ENCODE results near the gene UACA. TPM values are rescaled to one million over a fixed set of nuclear protein-coding genes. Genes with fewer than 3 reads are reported as not detected.
"Not testable (repeated sequence)": the region's sequence is repeated elsewhere in the genome, so short reads cannot be mapped to it uniquely, and the experiment has no call there.

The UACA gene
- total RNA-seq, 1 experiment from 2014 or later = 48.2 TPM

- no peak for DNase-seq (ENCODE audit: low read depth)
These were observed 5.7 kb downstream of the UACA start for GRCh38 chr15:70757627-70758026.

GRCh38 chr15:70754862-70755261 is 8.5 kb downstream of the UACA start:
- no peak for DNase-seq (ENCODE audit: low read depth)

- DNase-seq (ENCODE audit: low read depth) = no peak
These were observed 10.1 kb downstream of the UACA start for GRCh38 chr15:70753101-70753829.

- DNase-seq (ENCODE audit: low read depth) = no peak
These were observed 11.1 kb downstream of the UACA start for GRCh38 chr15:70752193-70752635.

- DNase-seq (ENCODE audit: low read depth) = no peak
These were observed 13.0 kb downstream of the UACA start for GRCh38 chr15:70750203-70750869.

GRCh38 chr15:70748281-70748747 is 15.0 kb downstream of the UACA start:
- DNase-seq (ENCODE audit: low read depth) = peak; percentile 50

- not testable (repeated sequence) for DNase-seq (ENCODE audit: low read depth)
These were observed 16.8 kb downstream of the UACA start for GRCh38 chr15:70746598-70746997.

- peak; percentile 93 for DNase-seq (ENCODE audit: low read depth)
These were observed 20.4 kb downstream of the UACA start for GRCh38 chr15:70742928-70743327.

GRCh38 chr15:70741677-70742293 is 21.6 kb downstream of the UACA start:
- peak; percentile 84 for DNase-seq (ENCODE audit: low read depth)

- peak; percentile 85 for DNase-seq (ENCODE audit: low read depth)
These were observed 22.2 kb downstream of the UACA start for GRCh38 chr15:70741107-70741531.

- DNase-seq (ENCODE audit: low read depth) = not testable (repeated sequence)
These were observed 28.3 kb downstream of the UACA start for GRCh38 chr15:70735040-70735439.

- DNase-seq (ENCODE audit: low read depth) = no peak
These were observed 34.2 kb downstream of the UACA start for GRCh38 chr15:70729164-70729563.

- DNase-seq (ENCODE audit: low read depth) = peak; percentile 15
These were observed 36.6 kb downstream of the UACA start for GRCh38 chr15:70726753-70727152.

- DNase-seq (ENCODE audit: low read depth) = no peak
These were observed 39.4 kb downstream of the UACA start for GRCh38 chr15:70723927-70724326.

- DNase-seq (ENCODE audit: low read depth) = no peak
These were observed 40.3 kb downstream of the UACA start for GRCh38 chr15:70723122-70723422.

GRCh38 chr15:70722266-70723121 is 40.9 kb downstream of the UACA start:
- DNase-seq (ENCODE audit: low read depth) = peak; percentile 50

- DNase-seq (ENCODE audit: low read depth) = no peak
These were observed 42.9 kb downstream of the UACA start for GRCh38 chr15:70720228-70721016.

- no peak for DNase-seq (ENCODE audit: low read depth)
These were observed 46.0 kb downstream of the UACA start for GRCh38 chr15:70717237-70717793.

GRCh38 chr15:70715840-70716485 is 47.4 kb downstream of the UACA start:
- peak; percentile 51 for DNase-seq (ENCODE audit: low read depth)

GRCh38 chr15:70714565-70714964 is 48.8 kb downstream of the UACA start:
- DNase-seq (ENCODE audit: low read depth) = no peak

Measured in LHCN-M2 (cell line).